ENCODE measurements around the gene LRCH4. TPM values are rescaled to one million over a fixed set of nuclear protein-coding genes. Genes with fewer than 3 reads are reported as not detected.

LRCH4 gene
- total and polyA plus RNA-seq, 4 donors: 38.1 to 109 (median 92.2) TPM

DNA sequence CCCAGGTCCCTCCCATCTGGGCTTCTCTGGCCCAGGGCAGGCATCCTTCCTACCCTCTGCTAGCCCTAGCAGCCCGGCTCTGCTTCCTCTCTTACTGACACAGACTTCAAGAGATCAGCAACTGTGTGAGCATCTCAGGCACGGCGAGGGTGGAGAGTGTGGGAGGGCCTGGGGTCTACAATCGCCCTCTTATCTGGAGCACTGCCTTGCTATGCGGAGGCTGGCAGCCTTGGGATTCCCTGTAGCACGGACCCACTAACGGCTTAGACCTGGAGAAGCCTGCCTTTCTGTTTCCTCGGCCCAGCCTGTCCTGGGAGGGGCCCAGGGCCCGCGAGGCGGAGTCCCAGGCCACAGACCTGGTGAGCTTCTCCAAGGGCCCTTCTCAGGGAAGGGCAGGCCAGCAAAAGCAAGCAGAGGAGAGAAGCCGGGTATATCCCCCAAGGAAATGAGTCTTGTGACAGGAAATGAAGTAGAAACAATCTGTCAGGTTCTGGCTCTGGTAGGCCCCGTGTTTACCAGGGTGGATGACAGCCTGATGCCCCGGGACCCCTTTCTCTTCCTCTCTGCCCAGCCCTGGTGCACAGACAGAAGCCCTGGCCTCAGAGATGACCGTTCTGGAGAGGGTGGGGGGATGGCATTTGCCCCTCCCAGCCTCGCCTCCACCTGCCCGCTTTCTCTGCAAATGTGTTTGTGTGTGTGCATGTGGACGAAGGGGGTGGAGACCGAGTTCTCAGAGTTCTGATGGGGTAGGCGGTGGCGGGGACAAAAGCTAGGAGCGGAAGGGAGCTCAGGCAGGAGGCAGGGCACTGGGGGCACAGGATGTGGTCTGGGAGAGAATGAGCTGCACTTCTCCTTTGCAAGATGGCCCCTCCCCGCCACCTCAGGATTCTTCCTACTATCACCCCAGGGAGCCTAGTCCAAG lies 2.5 kb downstream of the LRCH4 start:
- Histone ChIP-seq H3K4me3 (peak overlapping the region; percentile 31), H3K36me3 (ENCODE audit: control insufficient read depth in 4 of 4, insufficient read depth in 4 of 4, low read length in 4 of 4) (peaks cover 3 to 35% (median 29%) of the 10 kb centered on the region in 4 donors), H3K27me3 (ENCODE audit: control insufficient read depth in 3 of 3, insufficient read depth in 3 of 3, low read length in 2 of 3) (no peaks in the 10 kb centered on the region), H3K27ac (ENCODE audit: low read depth in 1 of 2, low read length in 1 of 2) (peak overlapping the region in 1 of 2 donors; percentile 96), H3K4me1 (ENCODE audit: control insufficient read depth in 5 of 5, insufficient read depth in 5 of 5, low read length in 5 of 5) (peaks cover 0 to 36% (median 14%) of the 10 kb centered on the region in 5 donors), H3K9ac (ENCODE audit: insufficient read depth in 1 of 2, low read length in 2 of 2) (peak overlapping the region; percentile 31 to 40), H3K9me3 (ENCODE audit: control insufficient read depth in 4 of 4, insufficient read depth in 3 of 4, low read length in 3 of 4) (peaks cover 0 to 2% (median 0%) of the 10 kb centered on the region in 4 donors)
- no peak for ATAC-seq (ENCODE audit: insufficient read depth, low FRiP score)
- no peak for TF ChIP-seq CTCF (IDR thresholded peaks at IDR 0.05; ENCODE audit: control extremely low read depth, extremely low read depth)
- 4 to 10% methylated on average over 23 of the region's 23 CpGs for WGBS, 2 donors
- DNase-seq: peak; percentile 42 to 61 (median 50)

DNA sequence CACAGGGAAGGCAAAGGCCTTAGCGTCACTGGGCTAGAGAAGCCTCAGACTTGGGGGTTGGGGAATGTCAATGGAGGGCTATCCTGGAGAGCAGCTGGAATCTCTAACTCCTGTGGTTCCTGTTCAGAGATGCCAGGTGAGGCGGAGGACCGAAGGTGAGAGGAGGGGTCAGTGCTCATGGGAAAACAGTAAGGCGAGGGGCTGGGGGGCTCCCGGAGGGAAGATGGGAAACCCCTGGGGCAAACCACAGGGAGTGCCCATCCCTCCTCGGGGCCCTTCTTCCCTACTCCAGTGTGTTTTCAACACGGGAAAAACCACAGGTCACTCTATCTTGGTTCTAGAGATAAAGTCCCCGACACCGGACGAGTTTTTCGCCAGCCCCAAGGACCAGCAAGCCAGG lies 3.3 kb downstream of the LRCH4 start:
- no peak overlapping the region for H3K4me3 ChIP-seq
- no peak overlapping the region for H3K9ac ChIP-seq (ENCODE audit: insufficient read depth in 1 of 2, low read length in 2 of 2)
- H3K27me3 ChIP-seq (ENCODE audit: control insufficient read depth in 3 of 3, insufficient read depth in 3 of 3, low read length in 2 of 3): no peaks in the 10 kb centered on the region
- H3K36me3 ChIP-seq (ENCODE audit: control insufficient read depth in 4 of 4, insufficient read depth in 4 of 4, low read length in 4 of 4): peaks cover 6 to 38% (median 33%) of the 10 kb centered on the region in 4 donors
- ATAC-seq (ENCODE audit: insufficient read depth, low FRiP score) (no peak), DNase-seq (no peak)
- peaks cover 0 to 2% (median 0%) of the 10 kb centered on the region in 4 donors for H3K9me3 ChIP-seq (ENCODE audit: control insufficient read depth in 4 of 4, insufficient read depth in 3 of 4, low read length in 3 of 4)
- H3K27ac ChIP-seq (ENCODE audit: low read depth in 1 of 2, low read length in 1 of 2): peak overlapping the region in 1 of 2 donors; percentile 96
- 53 to 58% methylated on average over 11 of the region's 11 CpGs for WGBS, 2 donors
- peaks cover 0 to 36% (median 14%) of the 10 kb centered on the region in 5 donors for H3K4me1 ChIP-seq (ENCODE audit: control insufficient read depth in 5 of 5, insufficient read depth in 5 of 5, low read length in 5 of 5)
- TF ChIP-seq CTCF (IDR thresholded peaks at IDR 0.05; ENCODE audit: control extremely low read depth, extremely low read depth): no peak

DNA sequence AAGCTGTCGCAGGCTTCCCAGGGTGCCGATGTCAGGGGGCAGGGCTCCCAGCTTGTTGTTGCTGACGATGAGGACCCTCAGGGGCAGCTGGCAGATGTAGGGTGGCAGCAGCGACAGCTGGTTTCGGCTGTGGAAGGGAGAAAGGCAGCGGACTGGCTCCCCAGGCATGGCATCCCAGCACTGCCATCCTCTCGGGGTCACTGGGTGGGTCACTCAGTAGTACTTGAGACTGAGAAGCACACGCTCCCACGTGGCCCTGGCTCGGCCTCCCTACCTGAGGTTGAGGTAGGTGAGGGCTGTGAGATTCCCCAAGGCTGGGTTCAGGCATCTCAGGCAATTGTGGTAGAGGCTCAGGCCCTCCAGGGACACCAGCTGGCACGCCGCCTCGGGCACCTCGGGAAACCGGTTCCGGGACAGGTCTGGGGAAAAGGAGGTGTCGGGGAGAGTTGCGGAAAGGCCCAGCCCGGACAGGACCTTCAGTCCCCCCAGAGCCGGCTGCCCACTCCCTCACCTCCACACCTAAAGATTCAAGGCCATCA lies 3.8 kb downstream of the LRCH4 start:
- H3K9ac ChIP-seq (ENCODE audit: insufficient read depth in 1 of 2, low read length in 2 of 2): no peak overlapping the region
- WGBS, 2 donors: 76 to 88% methylated on average over 20 of the region's 20 CpGs
- DNase-seq: peak; percentile 39 to 66 (median 63)
- peaks cover 0 to 36% (median 14%) of the 10 kb centered on the region in 5 donors for H3K4me1 ChIP-seq (ENCODE audit: control insufficient read depth in 5 of 5, insufficient read depth in 5 of 5, low read length in 5 of 5)
- TF ChIP-seq CTCF (IDR thresholded peaks at IDR 0.05; ENCODE audit: control extremely low read depth, extremely low read depth): no peak
- H3K9me3 ChIP-seq (ENCODE audit: control insufficient read depth in 4 of 4, insufficient read depth in 3 of 4, low read length in 3 of 4): peaks cover 0 to 2% (median 0%) of the 10 kb centered on the region in 4 donors
- no peak for ATAC-seq (ENCODE audit: insufficient read depth, low FRiP score)
- H3K27ac ChIP-seq (ENCODE audit: low read depth in 1 of 2, low read length in 1 of 2): peak overlapping the region in 1 of 2 donors; percentile 96
- H3K36me3 ChIP-seq (ENCODE audit: control insufficient read depth in 4 of 4, insufficient read depth in 4 of 4, low read length in 4 of 4): peaks cover 12 to 43% (median 33%) of the 10 kb centered on the region in 4 donors
- no peaks in the 10 kb centered on the region for H3K27me3 ChIP-seq (ENCODE audit: control insufficient read depth in 3 of 3, insufficient read depth in 3 of 3, low read length in 2 of 3)
- no peak overlapping the region for H3K4me3 ChIP-seq
